Stimulated activated CD4-positive, alpha-beta T cell treated with anti-CD3 and anti-CD28 coated beads, Interleukin-1b, Interleukin-23, amount 100 ng/mL, for 48 hours (primary cell): ENCODE results near the gene CFAP46.
"Not testable (repeated sequence)": the region's sequence is repeated elsewhere in the genome, so short reads cannot be mapped to it uniquely, and the experiment has no call there.

Experiments used
- DNase-seq: peaks from one replicate; pipeline ENCODE4 v3.0.0-alpha.2; 2020

Gene CFAP46

DNA sequence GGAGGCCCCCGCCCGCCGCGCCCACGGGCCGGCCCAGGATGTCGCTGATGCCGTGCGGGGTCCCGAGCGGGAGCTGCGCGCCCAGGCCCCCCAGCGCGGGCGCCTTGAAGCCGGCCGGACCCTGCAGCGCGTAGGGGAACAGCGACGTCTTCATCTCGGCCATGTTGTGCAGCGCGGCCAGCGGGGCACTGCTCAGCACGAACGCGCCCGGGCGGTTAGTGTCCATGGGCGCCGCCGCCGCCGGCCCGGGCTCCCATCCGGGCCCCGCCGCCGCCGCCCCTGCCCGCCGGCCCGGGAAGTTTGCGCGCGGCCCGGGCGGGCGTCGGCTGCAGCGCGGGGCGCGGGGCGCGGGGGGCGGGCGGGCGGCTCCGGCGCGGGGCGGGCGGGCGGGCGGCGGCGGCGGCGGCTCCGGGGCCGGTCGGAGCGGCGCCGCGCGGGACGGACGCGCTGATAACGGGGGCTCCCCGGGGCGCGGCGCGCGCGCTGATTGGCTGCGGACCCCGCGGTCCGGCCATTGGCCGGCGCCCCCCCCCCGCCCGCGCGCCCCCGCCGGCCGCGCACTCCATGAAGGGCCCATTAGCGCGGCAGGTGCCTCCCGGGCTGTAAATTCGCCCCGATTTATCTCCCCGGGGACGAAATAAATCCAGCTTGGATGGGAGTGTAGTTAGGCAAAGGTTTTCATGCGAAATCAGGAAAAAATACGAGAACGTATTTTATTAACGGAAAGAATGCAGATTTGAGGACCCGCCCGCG, 156.5 kb downstream of the CFAP46 start, which contains the start of gene NKX6-2:
TSS of gene NKX6-2 (minus strand) at position 425 of the 753 bp plus-strand sequence. CDS start at position 226, 199 bp downstream.
- no peak for DNase-seq

DNA sequence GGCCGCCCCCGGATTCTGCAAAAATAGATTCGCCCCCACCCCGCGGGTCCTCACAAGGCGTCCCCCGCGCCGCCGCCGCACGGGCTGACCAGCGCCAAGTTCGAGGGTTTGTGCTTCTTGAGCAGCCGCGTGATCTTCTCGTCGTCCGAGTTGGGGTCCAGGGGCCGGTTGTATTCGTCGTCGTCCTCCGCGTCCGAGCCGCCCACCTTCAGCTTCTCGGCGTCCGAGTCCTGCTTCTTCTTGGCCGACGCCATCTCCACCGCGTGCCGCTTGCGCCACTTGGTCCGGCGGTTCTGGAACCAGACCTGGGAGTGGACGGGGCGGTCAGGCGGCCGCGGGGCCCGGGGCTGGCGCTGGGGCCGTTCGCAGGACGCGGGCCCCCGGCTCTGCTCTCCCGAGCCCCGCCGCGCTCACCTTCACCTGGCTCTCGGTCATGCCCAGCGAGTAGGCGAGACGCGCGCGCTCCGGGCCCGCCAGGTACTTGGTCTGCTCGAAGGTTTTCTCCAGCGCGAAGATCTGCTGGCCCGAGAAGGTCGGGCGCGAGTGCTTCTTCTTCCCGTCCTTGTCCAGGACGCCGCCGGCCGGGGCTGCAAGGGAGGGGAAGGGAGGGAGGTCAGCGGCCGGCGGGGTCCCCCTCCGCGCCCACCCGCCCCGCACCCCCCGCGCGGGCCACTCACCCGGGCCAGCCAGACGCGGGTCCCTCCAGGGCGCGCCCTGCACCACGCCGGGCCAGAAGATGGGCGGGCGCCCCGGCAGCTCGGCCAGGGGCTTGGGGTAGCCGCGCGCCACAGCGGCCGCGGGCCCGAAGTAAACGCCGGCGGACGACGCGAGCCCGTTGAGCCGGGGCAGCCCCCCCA, 157.3 kb downstream of the CFAP46 start:
- no peak for DNase-seq

DNA sequence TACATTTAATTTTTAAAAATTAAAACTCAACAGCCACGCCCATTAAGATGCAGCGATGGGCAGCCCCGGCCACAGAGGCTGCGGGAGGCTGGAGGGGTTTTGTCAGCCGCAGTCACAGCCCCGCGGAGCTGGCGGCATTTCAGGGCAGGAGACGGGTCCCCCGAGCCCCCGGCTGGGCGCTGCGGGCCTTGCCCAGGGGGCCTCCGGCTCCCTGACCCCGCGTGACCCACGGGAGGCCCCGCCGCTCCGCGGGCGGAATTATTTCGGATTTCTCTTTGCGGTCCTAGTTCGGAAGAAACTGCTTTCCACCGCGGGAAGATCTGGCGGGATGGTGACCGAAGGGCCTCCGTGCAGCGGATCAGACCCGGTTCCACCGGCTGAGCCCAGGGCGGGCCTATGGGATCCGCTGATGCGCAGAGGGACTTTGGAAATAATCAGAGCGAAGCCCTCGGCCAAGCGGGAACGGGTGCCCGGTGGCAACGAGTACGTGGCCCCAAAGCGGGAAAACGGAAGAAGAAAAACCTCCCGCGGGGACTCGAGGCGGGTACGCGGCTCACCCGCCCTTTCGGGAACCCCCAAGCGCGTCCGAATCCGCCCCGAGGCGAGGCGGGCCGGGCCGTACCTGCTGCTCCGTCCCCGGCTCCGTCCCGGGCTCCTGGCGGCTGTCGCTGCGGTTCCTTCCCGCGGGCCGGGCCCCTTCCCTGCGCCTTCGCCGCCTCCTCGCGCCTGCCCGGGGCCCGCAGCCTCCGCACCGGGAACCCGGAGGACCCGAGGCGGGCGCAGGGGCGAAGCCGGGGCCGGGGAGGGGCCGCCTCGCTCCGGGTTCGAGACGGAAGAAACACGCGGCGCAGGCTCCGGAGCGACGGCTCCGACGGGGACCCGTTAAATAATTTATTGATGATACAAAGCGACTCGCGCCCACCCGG, 158.2 kb downstream of the CFAP46 start:
- no peak for DNase-seq

DNA sequence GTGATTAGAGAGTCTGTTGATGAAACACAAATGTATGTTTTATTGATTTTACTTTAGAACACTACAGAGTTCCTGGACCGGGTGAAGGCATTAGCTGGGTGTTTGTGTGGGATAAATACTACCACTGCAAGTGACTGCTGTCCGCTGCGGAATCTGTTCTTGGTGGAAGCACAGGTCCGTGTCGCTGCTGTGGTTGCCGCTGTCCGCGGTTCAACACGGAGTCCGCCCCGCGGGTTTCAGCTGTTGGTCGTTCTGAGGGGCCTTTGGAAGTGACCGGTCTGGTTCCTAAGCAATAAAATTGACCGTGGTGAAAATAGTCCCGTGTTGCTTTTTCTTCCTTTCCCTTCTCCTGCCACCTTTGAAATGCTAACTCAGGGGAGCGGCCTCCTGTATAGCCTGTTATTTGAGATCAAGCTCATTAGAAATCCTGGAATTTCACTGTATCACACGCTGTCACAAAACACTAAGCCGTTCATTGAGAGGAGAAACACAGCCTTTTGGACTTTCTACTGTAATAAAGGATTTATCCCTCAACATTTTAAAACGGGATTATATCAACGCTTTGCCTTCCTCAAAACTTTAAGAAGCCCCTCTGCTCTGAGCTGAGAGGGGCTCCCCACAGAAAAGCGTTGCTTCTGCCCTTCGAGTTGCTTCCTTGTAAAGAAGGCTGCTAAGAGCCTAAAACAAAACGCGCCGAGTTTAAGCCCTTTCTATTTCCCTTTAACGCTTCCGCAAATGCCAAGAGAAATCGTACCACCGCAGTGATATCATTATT, 159.0 kb downstream of the CFAP46 start:
- no peak for DNase-seq

DNA sequence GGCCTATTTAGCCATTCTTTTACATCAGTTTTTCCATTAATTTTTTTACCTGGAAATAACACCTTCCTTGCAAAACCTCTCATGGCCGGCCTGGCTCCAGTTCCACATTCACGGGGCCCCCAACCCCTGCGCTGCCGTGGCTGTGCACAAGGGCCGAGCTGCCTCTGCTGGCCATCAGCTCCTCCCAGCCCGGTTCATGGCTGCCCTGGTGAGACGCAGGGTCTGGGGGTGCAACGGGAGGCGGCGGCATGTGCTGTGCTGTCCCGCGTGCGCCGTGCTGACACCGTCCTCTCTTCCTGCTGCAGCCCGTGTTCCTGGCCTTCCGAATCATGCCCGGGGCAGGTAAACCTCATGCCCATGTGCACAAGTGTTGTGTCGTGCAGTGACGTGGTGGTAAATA, 160.8 kb downstream of the CFAP46 start:
- no peak for DNase-seq

DNA sequence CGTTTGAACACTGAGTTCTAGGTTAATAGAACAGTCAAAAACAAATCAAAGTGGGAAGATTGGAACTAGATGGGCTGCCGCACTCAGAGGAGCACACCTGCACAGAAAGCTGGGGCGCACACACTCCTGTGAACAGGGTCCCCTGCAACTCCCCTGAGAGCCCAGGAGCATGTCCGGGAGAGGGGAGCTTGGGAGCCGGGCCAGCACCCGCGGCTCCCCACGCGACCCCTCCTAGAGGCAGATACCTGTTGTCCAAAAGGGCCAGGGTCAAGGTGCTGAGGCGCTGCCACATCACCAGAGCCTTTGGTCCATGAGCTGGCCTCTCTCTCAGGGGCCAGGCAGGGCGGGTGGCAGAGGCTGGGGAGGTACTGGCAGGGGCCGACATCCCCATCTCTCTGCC, 162.0 kb downstream of the CFAP46 start:
- no peak for DNase-seq

DNA sequence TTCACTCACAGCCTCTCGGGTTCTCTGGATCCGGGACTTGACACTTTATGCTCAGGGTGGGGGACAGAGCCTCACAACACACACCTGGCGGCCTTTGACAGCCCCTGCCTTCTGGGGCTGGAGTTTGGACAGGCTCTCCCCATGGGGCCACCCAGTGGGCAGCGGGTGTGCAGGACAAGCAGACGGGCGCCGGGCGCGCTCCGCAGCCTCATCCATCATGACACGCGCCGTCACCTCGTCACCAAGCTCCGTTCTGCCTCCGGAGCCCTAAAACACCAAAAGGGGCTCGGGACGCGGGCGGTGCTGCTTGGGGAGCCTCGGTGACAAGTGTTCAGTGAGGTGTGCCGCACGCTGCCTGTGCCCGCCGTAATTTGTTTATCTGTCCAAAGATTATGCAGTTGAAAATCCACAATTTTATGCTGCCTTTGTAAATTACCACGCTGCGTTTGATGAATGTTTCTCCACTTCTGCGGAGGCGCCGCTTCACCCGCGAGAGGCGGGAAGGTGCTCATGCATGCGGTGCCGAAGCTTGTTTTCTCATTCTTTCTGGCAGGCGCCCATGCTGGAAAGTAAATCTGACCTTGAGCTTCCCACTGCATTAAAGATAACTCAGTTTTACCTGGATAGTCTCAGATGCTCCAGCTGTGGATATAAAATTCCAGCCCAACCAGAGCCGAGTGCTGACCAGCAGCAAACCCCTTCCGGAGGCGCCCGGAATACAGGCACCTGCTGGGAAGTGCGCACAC, 162.6 kb downstream of the CFAP46 start:
- no peak for DNase-seq

DNA sequence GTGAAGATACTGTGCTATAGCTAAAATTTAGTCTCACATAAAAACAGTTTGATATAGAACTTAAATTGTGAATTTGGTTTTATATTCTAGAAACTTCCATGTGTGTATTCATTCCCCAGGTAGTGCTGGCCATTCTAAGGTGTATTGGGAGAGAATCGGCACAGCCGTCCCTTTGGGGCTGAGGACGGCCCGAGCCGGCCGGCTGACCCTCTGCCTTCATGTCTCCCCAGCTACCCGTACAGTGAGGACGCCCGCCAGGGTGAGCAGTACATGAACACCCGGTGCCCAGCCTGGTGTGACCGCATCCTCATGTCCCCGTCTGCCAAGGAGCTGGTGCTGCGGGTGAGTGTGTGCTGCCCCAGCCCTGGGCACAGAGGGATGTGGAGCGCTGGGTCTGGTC, 164.9 kb downstream of the CFAP46 start:
- DNase-seq: no peak

DNA sequence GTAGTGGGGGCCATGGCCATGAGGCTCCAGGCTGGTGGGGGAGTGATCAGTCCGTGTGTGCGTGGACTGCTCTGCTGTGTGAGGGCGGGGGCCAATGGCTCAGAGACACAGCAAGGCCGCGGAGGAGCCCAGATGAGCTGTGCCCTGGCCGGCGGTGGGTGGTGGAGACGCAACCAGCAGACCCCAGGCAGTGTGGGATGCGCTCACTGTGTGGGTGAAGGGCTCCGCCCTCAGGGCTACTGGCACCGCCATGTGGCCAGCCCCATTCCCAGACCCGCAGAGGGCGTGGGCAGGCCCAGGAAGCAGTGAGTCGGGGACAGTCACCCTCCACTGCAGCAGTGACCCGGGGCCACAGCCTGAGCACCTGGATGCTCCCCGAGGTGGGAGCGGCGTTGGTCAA, 165.5 kb downstream of the CFAP46 start:
- DNase-seq: no peak

DNA sequence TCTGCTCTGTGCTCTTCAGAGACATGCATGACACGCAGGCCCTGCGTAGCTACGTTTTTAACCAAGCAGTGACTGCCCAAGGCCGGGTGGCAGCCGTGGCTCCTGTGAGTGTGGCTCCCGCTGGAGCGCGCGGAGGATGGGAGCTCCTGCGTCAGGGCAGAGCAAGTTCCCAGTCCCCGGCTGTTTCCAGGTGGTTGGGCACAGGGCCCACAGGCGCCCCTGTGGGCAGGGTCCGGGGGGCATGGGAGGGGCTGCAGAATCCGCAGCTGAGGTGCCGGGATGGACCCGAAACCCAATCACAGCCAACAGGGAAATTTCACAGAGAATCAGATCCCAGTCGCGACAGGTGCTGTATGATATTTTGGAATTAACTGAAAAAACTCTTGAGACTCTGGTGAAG, 166.2 kb downstream of the CFAP46 start:
- no peak for DNase-seq

DNA sequence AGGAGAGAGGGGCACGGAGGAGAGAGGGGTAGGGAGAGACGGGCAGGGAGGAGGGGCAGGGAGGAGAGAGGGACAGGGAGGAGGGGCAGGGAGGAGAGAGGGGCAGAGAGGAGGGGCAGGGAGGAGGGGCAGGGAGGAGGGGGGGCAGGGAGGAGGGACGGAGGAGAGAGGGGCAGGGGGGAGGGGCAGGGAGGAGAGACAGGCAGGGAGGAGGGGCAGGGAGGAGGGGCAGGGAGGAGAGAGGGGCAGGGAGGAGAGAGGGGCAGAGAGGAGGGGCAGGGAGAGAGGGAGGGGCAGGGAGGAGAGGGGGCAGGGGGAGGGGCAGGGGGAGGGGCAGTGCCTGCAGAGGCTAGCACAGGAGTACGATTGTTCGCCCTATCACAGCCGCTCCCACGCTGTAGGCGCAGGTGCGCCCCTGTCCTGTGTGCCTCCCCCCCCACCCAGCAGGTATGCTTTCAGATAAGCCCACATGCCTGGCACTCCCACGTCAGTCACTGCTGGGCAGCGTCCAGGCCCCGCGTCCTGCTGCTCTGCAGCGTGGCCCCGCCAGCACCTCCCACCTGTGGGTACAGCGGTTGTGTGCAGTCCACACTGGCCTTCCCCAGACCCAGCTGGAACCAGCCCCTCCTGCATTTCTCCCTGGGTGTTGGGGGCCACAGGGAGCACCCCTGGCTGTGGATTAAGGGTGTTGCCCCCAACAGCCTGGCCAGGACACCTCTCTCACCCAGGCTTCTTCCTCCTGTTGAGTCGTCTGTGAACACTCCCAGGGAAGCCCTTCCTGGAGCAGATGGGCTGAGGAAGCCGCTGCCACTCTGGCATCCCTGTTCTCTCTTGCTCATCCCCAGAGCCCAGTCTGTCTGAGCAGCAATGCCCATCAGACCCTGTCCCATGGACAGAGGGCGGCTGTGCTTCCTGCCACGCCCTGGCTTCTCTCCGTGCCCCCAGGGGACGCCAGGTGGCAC, 167.2 kb downstream of the CFAP46 start:
- no peak for DNase-seq

DNA sequence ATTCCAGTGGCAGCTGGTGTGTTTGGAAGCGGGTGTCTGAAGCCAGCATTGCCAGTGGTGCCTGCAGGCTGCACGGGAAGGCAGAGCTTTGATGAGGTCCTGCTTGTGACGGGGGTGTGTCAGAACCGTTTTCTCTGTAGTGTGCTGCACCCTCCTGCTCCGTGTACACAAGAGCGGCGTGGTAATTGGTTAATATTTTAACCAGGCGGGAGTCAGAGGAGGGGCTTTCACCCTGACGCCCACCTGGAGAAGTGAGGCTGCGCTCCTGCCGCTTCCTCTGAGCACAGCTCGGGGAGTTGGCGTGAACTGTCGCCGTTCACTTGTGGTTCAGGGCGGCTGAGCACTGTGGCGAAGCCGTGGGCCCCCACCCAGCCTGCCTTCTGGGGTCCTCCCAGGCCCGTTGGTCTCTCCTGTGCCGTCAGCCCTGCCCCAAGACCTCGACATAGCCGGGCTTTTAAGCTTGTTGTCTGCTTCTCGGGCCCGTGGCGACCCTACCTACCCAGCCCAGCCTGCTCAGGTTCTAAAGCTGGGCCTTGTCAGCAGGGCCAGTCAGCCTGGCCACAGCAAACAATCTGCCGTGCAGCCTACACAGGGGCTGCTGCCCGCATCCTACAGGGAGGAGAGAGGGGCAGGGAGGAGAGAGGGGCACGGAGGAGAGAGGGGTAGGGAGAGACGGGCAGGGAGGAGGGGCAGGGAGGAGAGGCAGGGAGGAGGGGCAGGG, 168.0 kb downstream of the CFAP46 start:
- no peak for DNase-seq

DNA sequence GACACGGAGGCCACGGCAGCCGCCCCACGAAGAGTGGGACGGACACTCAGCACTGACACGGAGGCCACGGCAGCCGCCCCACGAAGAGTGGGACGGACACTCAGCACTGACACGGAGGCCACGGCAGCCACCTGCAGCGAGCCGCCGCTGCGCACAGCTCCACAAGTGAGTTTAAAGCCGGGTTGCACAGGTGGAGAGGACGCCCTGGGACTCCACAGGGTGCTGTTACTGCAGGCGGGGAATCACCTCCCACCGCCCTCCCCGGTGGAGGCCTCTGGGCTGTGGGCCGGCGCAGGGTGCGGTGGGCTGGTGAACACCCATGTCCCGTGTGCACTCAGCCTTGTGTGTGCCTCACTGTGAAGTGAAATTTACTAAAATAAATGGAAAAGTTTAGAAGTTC, 169.6 kb downstream of the CFAP46 start:
- DNase-seq: not testable (repeated sequence)

DNA sequence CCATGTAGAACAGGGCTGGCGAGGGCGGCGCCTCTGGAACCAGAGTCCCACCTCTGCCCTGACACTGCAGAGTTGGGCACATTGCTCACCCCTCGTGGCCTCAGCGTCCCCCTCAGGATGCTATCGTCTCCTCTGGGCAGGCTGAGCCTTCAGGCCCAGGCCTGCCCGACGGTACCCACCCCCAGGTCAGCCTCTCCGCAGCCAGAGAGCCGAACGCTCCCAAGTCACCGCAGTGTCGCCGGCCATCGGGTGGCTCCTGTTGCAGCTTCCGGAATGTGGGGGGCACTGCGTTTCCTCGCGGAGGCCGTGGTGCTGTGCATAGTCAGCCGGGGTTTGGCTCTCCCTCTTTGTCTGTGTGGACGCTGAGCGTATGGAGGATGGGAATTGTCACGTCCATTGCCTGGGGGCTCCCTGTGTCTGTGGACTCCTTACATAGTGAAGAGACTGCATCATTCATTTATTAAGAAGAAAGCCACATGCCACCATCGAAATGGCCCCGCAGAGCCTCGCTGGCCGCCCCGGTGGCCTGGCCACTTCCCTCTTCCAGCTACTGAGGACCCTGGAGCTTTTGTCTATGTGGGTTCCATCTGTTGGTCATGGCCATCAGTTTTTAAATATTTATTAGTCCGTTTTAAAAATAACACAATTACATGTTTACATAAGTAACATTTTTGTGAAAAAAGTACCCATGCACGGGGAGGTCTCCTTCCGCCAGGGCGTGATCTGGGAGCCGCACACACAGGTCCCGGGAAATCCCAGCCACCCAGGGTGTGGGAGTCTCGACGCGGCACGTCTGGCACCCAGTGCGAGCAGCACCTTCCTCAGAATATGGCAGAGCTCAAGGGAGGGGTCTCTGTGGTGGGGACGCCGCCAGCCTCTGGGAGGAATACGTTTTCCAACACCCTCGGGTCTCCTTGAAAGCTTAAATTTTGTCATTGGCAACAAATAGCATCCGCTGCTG, 172.0 kb downstream of the CFAP46 start:
- DNase-seq: no peak

DNA sequence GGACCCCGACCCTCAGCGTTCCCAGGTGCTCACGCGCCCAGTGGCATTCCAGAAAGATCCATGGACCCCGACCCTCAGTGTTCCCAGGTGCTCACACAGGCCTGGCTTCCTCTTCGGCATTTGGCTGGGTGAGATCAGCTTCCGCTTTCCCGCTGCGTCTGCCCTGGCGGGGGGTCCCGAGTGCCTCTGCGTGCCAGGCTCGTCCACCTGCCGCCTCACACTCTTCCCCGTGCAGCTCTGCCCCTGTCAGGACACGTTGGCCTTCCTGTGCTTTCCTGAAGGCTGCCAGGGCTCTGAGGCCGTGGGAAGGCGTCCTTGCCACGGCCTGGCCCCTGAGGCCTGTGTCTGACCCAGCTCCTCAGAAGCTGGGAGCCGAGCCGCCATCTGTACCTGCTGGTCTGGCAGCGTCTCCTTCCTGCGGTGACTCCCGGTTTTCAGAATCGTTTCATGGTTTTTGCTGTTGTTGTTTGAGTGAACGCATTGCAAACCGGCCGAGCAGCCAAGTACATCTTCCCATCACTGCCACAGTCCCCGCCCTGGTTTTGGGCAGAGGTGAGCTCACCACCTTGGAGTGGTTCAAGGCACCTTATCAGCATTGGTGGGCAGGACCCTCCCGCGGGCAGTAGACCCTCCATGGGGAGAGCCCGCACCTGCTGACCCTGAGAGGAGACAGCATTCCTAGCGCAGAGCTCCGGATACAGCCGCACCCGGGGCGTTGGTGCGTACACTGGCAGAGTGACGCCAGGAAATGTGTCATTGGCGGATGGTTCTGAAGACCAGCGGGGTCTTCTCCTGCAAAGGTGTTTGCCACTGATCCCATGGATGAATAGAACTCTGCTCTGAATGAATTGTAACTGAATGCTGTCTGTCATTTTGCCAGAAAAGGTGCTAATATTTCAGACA, 173.8 kb downstream of the CFAP46 start:
- DNase-seq: no peak

DNA sequence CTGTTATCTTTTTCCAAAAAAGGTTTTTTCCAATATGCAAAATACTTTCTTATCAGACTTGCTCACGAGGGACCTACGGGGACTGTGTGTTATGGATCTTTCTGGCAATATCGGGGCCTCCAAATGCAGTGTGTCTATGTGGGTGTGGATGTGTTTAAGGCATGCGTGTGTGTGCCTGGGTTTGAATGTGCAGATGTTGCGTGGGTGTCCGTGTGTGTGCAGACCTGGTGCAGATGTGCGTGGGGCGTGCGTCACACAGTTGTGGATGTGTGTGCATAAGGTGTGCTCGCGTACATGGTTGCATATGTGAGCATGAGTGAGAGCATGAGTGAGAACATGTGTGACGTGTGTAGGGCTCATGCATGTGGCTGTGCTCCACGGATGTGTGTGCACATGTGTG, 176.1 kb downstream of the CFAP46 start:
- no peak for DNase-seq

DNA sequence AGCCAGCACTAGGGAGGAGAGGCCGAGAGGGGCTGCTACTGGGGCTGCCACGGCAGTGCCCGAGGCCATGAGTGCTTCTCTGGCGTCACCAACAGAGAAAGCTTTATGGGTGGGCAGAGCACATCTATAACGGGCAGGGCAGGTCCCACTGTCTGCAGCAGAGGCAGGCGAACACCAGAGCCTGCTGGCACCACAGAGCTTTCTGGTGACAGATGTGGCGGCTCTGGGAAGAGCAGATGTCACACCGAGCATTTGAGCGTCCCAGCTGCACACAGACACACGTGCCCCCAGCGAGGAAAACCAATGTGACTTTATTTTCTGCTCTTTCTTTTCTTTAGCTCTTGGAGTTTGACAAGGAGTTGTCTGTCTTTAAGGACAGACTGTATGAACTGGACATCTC, 176.9 kb downstream of the CFAP46 start:
- DNase-seq: no peak
